ENCODE results near the gene RGMB. TPM values are rescaled to one million over a fixed set of nuclear protein-coding genes. Genes with fewer than 3 reads are reported as not detected.

The RGMB gene
- total RNA-seq, 4 donors from 2014 or later = 39.0 to 125 (median 50.3) TPM

- Histone ChIP-seq H3K9me3 (no peaks in the 10 kb centered on the region), H3K4me1 (no peaks in the 10 kb centered on the region), H3K4me3 (no peak overlapping the region), H3K36me3 (no peaks in the 10 kb centered on the region), H3K27ac (no peak overlapping the region), H3K27me3 (no peaks in the 10 kb centered on the region)
- in situ Hi-C loops (cut with MboI; ENCODE audit: low pct_ligation_motif_present in 1 of 4, low pct_unique_long_range_greater_than_20kb in 1 of 4, low sequenced_read_pairs in 3 of 4) = no loop called here
- TF ChIP-seq CTCF (IDR thresholded peaks at IDR 0.05) (peak; percentile 30 to 62 (median 48)), POLR2A (IDR thresholded peaks at IDR 0.05) (no peak)
- 21 to 22% methylated on average over 1 of the region's 1 CpG for WGBS, 2 donors (ENCODE audit: low coverage in 1 of 2)
- no peak for DNase-seq
- intact Hi-C loops (cut with DNase I; ENCODE audit: low total_unique reads) = no loop called here
These were observed 53.7 kb downstream of the RGMB start for GRCh38 chr5:98827161-98827560.

GRCh38 chr5:98827588-98828284 lies 54.3 kb downstream of the RGMB start:
- H3K4me1 ChIP-seq = no peaks in the 10 kb centered on the region
- in situ Hi-C loops (cut with MboI; ENCODE audit: low pct_ligation_motif_present in 1 of 4, low pct_unique_long_range_greater_than_20kb in 1 of 4, low sequenced_read_pairs in 3 of 4) = no loop called here
- WGBS, 2 donors (ENCODE audit: low coverage in 1 of 2) = 73 to 92% methylated on average over 6 to 7 of the region's 7 CpGs
- H3K27ac ChIP-seq = no peak overlapping the region
- no peak for DNase-seq
- intact Hi-C loops (cut with DNase I; ENCODE audit: low total_unique reads) = no loop called here
- no peak for TF ChIP-seq CTCF (IDR thresholded peaks at IDR 0.05)
- no peak for TF ChIP-seq POLR2A (IDR thresholded peaks at IDR 0.05)
- no peak for TF ChIP-seq EP300 (IDR thresholded peaks at IDR 0.05; ENCODE audit: low read depth)
- no peak overlapping the region for H3K4me3 ChIP-seq
- H3K27me3 ChIP-seq = no peaks in the 10 kb centered on the region
- H3K36me3 ChIP-seq = no peaks in the 10 kb centered on the region
- H3K9me3 ChIP-seq = no peaks in the 10 kb centered on the region

- no peak for TF ChIP-seq CTCF (IDR thresholded peaks at IDR 0.05)
- TF ChIP-seq EP300 (IDR thresholded peaks at IDR 0.05; ENCODE audit: low read depth) = no peak
- TF ChIP-seq POLR2A (IDR thresholded peaks at IDR 0.05) = no peak
- TF ChIP-seq POLR2AphosphoS5 (IDR thresholded peaks at IDR 0.05) = no peak
- Histone ChIP-seq H3K36me3 (no peaks in the 10 kb centered on the region), H3K4me3 (no peak overlapping the region), H3K9me3 (no peaks in the 10 kb centered on the region), H3K27ac (no peak overlapping the region), H3K4me1 (no peaks in the 10 kb centered on the region), H3K27me3 (no peaks in the 10 kb centered on the region)
- 60 to 70% methylated on average over 1 to 5 of the region's 5 CpGs for WGBS, 2 donors (ENCODE audit: low coverage in 1 of 2)
- intact Hi-C loops (cut with DNase I; ENCODE audit: low total_unique reads) (no loop called here), in situ Hi-C loops (cut with MboI; ENCODE audit: low pct_ligation_motif_present in 1 of 4, low pct_unique_long_range_greater_than_20kb in 1 of 4, low sequenced_read_pairs in 3 of 4) (no loop called here)
- no peak for DNase-seq
These were observed 62.7 kb downstream of the RGMB start for GRCh38 chr5:98836175-98836574.

DNA sequence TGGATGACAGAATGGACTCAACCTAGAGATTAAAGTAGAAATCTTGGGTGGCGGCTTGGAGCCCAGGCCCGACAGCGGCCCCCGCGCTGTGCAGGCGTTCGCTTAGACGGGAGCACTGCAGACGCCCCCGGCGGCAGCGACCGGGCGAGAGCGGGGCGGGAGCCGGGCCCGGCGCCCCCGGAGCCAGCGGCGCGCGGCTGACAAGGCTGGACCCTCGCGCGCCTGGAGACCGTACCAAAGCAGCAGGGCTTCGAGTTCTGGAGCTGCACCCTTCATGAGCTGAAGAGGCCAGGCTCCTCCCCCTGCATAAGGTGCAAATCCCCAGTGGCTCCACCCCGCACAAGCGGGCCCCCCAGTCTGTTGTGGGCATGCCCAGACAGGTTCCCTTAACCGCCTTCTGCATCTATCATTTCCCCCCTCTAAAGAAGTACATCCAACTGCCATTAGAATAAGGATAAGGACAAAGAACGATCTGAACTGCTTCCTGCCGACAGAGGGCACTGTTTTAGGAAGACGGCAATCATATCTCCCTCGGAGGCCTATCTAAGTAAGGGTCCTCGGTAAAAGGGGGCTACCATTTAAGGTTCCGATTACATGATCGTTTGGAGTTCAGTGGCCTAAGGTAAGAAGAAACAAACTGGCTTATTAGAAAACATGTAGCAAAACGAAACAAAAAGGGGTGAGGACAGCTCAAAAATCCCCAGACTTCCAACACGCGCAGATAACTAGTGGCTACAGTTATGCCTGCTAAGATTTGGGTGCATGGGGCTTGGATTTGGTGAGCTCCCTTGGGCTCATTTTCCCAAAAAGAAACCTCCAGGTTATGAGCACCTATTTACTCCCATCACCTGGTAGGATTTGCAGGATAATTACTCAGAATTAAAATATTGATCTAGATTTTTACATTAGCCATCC lies 66.3 kb downstream of the RGMB start:
- Histone ChIP-seq H3K4me1 (no peaks in the 10 kb centered on the region), H3K27me3 (no peaks in the 10 kb centered on the region), H3K9me3 (peaks cover 3 to 4% of the 10 kb centered on the region in 2 donors), H3K27ac (no peak overlapping the region), H3K36me3 (no peaks in the 10 kb centered on the region), H3K4me3 (peak overlapping the region in 2 of 4 donors; percentile 16 to 25)
- 63 to 78% methylated on average over 9 to 42 of the region's 42 CpGs for WGBS, 2 donors (ENCODE audit: low coverage in 1 of 2)
- in situ Hi-C loops (cut with MboI; ENCODE audit: low pct_ligation_motif_present in 1 of 4, low pct_unique_long_range_greater_than_20kb in 1 of 4, low sequenced_read_pairs in 3 of 4) (no loop called here), intact Hi-C loops (cut with DNase I; ENCODE audit: low total_unique reads) (no loop called here)
- DNase-seq = no peak
- TF ChIP-seq EP300 (IDR thresholded peaks at IDR 0.05; ENCODE audit: low read depth) = no peak
- TF ChIP-seq POLR2AphosphoS5 (IDR thresholded peaks at IDR 0.05) = no peak
- peak in 3 of 5 experiments; percentile 5 to 32 (median 19) for TF ChIP-seq CTCF (IDR thresholded peaks at IDR 0.05)
